Esophagus squamous epithelium (tissue), 4 donors: Measurements from ENCODE around the gene ATP10A.

Experiments
- CTCF ChIP-seq, 6 experiments: fragments of 450-650 bp in 4 of 6; fragments of 200-600 bp in 2 of 6; sonication (generic) in 2 of 6; IDR thresholded peaks; one replicate each; pipeline ENCODE4 v1.5.1; 2016 to 2019; ENCODE audit warnings: antibody characterized with exemption in 6 of 6, mild to moderate bottlenecking in 4 of 6, moderate library complexity in 4 of 6
- POLR2A ChIP-seq, 4 donors: fragments of 450-650 bp; IDR thresholded peaks; one replicate each; pipeline ENCODE4 v1.6.1; 2017; ENCODE audit warnings: antibody characterized with exemption in 4 of 4, mild to moderate bottlenecking in 4 of 4, moderate library complexity in 3 of 4

GRCh38 chr15:25677719-25678499 is 185.2 kb downstream of the ATP10A start:
- TF ChIP-seq CTCF (IDR thresholded peaks at IDR 0.05) (no peak), POLR2A (IDR thresholded peaks at IDR 0.05) (no peak)
